ENCODE measurements around the gene MALT1. TPM values are rescaled to one million over a fixed set of nuclear protein-coding genes. Genes with fewer than 3 reads are reported as not detected.
A peak's percentile ranks its signal among the peaks of the same experiment; 100 is the strongest.

MALT1 gene
- total RNA-seq, 2 donors from 2014 or later = 17.7 to 28.8 TPM

DNA sequence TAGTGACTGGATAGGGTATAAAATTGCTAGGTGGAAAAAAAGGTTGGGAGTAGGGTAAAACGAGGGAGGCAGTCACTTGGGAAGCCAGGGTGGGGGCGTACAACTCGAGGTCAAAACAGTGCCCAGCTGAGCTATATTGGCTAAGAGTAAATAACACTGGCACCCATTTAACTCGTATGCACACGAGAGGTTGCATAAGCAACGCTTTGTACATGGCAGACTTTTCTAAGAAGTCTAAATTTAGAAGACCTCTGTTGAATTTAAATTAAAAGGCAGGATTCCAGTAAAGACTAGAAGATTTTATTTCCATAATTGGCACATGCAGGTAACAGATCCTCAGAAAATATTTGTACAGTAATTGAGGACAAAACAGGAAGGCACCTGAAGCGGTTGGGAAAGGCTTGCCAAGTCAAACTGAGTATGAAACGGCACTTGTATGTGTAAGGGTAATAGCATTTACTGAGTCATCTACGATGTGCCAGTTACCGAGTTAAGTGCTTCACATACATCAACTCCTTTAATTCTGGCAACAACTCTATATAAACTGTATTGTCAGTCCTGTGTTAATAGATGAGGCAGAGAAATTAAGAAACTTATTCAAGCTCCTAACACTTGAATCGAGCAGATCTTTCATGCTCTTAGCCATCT lies 1.4 kb upstream of the MALT1 start:
- no peaks in the 10 kb centered on the region for H3K9me3 ChIP-seq
- H3K36me3 ChIP-seq = no peaks in the 10 kb centered on the region
- no peak overlapping the region for H3K27ac ChIP-seq
- DNase-seq (ENCODE audit: low spot score) (no peak), ATAC-seq (ENCODE audit: insufficient number of reproducible peaks, low FRiP score, low read depth) (no peak)
- H3K27me3 ChIP-seq (replicated peaks; ENCODE audit: insufficient read depth) = no peaks in the 10 kb centered on the region
- peaks cover 5 to 11% of the 10 kb centered on the region in 2 donors for H3K4me1 ChIP-seq (ENCODE audit: control insufficient read depth in 1 of 2, low read depth in 2 of 2)
- H3K4me3 ChIP-seq = no peak overlapping the region
- TF ChIP-seq, protein P1, sequence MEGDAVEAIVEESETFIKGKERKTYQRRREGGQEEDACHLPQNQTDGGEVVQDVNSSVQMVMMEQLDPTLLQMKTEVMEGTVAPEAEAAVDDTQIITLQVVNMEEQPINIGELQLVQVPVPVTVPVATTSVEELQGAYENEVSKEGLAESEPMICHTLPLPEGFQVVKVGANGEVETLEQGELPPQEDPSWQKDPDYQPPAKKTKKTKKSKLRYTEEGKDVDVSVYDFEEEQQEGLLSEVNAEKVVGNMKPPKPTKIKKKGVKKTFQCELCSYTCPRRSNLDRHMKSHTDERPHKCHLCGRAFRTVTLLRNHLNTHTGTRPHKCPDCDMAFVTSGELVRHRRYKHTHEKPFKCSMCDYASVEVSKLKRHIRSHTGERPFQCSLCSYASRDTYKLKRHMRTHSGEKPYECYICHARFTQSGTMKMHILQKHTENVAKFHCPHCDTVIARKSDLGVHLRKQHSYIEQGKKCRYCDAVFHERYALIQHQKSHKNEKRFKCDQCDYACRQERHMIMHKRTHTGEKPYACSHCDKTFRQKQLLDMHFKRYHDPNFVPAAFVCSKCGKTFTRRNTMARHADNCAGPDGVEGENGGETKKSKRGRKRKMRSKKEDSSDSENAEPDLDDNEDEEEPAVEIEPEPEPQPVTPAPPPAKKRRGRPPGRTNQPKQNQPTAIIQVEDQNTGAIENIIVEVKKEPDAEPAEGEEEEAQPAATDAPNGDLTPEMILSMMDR (IDR thresholded peaks at IDR 0.05) = no peak

DNA sequence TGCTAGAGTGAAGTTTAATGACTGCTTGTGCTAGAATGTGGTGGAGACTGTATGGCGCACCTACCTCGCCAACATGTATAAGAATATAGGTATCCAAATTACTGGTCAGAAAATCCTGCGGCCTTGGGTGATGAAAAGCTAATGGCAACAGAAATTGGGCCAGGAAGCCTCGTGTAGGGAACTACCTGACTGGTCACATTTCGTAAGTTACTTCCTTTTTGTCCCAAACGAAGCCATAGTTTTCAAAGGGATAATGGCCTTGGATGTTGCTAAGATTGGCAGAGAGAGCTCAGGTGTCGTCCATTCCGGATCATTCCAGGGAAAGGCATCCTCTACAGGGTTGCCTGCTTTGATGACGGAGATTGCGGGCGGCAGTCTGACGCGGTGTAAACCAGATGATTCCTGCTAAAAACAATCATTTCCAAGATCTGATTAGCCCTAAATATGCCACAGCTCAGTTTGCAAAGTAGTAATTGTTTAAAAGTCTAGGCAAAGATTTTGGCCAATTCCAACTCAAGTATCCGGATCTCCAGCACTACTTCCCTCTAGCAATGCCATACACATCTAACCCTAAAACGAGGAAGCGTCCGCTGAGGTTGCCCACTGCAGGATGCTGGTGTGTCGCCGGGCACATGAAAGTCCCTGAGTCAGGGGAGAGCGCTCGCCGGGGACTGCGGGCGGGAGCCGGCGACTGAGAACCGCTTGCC lies 708 bp upstream of the MALT1 start:
- Histone ChIP-seq H3K27me3 (replicated peaks; ENCODE audit: insufficient read depth) (no peaks in the 10 kb centered on the region), H3K9me3 (no peaks in the 10 kb centered on the region), H3K4me3 (peak overlapping the region; percentile 85), H3K27ac (peak overlapping the region in 1 of 2 donors; percentile 88), H3K4me1 (ENCODE audit: control insufficient read depth in 1 of 2, low read depth in 2 of 2) (peaks cover 5 to 11% of the 10 kb centered on the region in 2 donors), H3K36me3 (no peaks in the 10 kb centered on the region)
- no peak for DNase-seq (ENCODE audit: low spot score)
- ATAC-seq (ENCODE audit: insufficient number of reproducible peaks, low FRiP score, low read depth) = no peak
- TF ChIP-seq, protein P1 (IDR thresholded peaks at IDR 0.05) = no peak

DNA sequence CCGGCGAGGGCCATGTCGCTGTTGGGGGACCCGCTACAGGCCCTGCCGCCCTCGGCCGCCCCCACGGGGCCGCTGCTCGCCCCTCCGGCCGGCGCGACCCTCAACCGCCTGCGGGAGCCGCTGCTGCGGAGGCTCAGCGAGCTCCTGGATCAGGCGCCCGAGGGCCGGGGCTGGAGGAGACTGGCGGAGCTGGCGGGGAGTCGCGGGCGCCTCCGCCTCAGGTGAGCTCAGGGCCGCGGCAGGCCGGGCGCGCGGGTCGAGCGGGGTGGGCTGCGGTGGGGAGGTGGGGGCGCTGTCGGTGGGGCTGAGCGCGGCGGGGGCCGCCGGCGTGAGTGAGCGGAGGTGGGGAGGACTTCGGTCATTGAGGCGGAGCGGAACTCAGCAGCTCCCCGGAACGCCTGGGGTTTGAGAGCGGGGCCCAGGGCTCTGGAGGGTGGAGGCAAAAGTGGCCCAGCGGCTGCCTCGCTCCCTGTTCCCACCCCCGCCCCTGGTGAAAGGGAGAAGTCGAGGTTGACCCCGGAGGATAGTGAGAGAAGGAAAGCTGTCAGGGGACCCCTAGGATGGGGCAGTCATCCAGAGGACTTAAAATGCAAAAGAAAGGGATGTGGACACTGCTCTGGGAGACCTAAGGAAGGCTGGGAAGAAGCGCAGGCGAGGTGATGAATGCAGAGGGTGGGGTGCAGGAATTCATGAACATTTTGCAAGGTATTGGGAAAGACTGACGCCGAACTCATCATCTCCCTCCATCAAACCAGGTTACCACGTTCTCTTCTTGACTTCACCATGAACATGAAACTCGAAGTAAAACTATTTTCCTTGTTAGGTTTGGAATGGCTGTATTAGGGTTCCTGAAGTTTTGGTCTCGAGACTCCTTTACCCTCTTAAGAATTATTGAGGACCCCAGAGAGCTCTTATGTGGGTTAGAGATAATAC lies 633 bp downstream of the MALT1 start:
- H3K9me3 ChIP-seq = no peaks in the 10 kb centered on the region
- ATAC-seq (ENCODE audit: insufficient number of reproducible peaks, low FRiP score, low read depth) (no peak), DNase-seq (ENCODE audit: low spot score) (no peak)
- peak overlapping the region; percentile 85 for H3K4me3 ChIP-seq
- H3K27me3 ChIP-seq (replicated peaks; ENCODE audit: insufficient read depth) = no peaks in the 10 kb centered on the region
- H3K4me1 ChIP-seq (ENCODE audit: control insufficient read depth in 1 of 2, low read depth in 2 of 2) = peaks cover 5 to 11% of the 10 kb centered on the region in 2 donors
- no peaks in the 10 kb centered on the region for H3K36me3 ChIP-seq
- H3K27ac ChIP-seq = peak overlapping the region; percentile 78 to 88
- TF ChIP-seq, protein P1 (IDR thresholded peaks at IDR 0.05) = no peak

DNA sequence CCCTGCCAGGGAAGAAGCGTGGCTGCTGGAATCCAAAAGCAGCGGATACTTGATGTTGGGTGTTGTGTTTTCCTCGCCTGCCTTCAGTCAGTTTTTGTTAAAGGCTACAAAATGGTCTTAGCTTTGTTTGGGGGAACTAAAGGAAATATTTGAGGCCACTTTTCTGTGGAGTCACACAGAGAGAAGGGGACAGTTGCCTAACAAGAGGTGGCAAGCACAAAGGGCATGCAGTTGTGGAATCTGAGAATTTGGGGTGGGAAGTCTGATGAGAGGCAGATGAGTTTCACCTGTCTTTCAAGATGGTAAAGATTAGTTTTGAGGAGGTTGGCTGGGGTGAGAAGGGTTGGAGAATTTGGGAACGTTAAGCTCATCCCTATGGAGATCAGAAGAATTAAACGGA lies 2.9 kb downstream of the MALT1 start:
- TF ChIP-seq, protein P1 (IDR thresholded peaks at IDR 0.05) = no peak
- no peaks in the 10 kb centered on the region for H3K9me3 ChIP-seq
- ATAC-seq (ENCODE audit: insufficient number of reproducible peaks, low FRiP score, low read depth) (no peak), DNase-seq (ENCODE audit: low spot score) (no peak)
- no peaks in the 10 kb centered on the region for H3K27me3 ChIP-seq (replicated peaks; ENCODE audit: insufficient read depth)
- H3K4me3 ChIP-seq = no peak overlapping the region
- no peak overlapping the region for H3K27ac ChIP-seq
- no peaks in the 10 kb centered on the region for H3K36me3 ChIP-seq
- peaks cover 5 to 11% of the 10 kb centered on the region in 2 donors for H3K4me1 ChIP-seq (ENCODE audit: control insufficient read depth in 1 of 2, low read depth in 2 of 2)

All from thoracic aorta (tissue), 2 donors.